K562 (cell line): Measurements from ENCODE around the gene LBR. TPM values are rescaled to one million over a fixed set of nuclear protein-coding genes. Genes with fewer than 3 reads are reported as not detected.
A peak's percentile ranks its signal among the peaks of the same experiment; 100 is the strongest.

Source experiments
- CBX8 ChIP-seq: fragments of 200-600 bp; sonication (generic); IDR thresholded peaks from 2 replicates; pipeline ENCODE4 v1.6.1; 2012; ENCODE audit warnings: borderline replicate concordance, mixed run types, low read depth, mild to moderate bottlenecking, moderate library complexity, mixed read lengths, low read length, control low read depth, inconsistent platforms; ENCODE audit not compliant: poor library complexity, severe bottlenecking; ENCODE audit errors: extremely low read depth
- COPS2 ChIP-seq: fragments of 450-650 bp; conservative IDR thresholded peaks from 2 replicates; pipeline ENCODE4 v1.6.1; 2016; ENCODE audit warnings: mild to moderate bottlenecking, moderate library complexity
- DIDO1 ChIP-seq: fragments of 450-650 bp; IDR thresholded peaks from 2 replicates; pipeline ENCODE4 v1.6.1; 2016; ENCODE audit warnings: low read depth, missing biosample characterization, missing genetic modification characterization
- ILK ChIP-seq: fragments of 450-650 bp; IDR thresholded peaks from 2 replicates; pipeline ENCODE4 v1.6.1; 2016; ENCODE audit warnings: missing genetic modification characterization, low read depth, mild to moderate bottlenecking, missing compliant biosample characterization, moderate library complexity, borderline replicate concordance
- KLF6 ChIP-seq: fragments of 250-450 bp; sonication (Bioruptor Pico); IDR thresholded peaks from 2 replicates; pipeline ENCODE4 v1.4.0; 2020; ENCODE audit warnings: mild to moderate bottlenecking, moderate library complexity, borderline replicate concordance
- MED1 ChIP-seq: sonication (generic); formaldehyde crosslinking; IDR thresholded peaks from 2 replicates; pipeline ENCODE4 v1.8.1; 2023; ENCODE audit warnings: missing genetic modification reagents, borderline replicate concordance
- NR2C2 ChIP-seq, 2 experiments: fragments of 200-800 bp in 1 of 2; sonication (Bioruptor generic) in 1 of 2; sonication (generic) in 1 of 2; formaldehyde crosslinking in 1 of 2; IDR thresholded peaks; 2 replicates each; pipeline versions ENCODE4 v1.6.1 to v1.8.0; 2016 to 2022; ENCODE audit warnings: mild to moderate bottlenecking in 1 of 2, missing compliant biosample characterization in 1 of 2, missing genetic modification characterization in 1 of 2, missing genetic modification reagents in 1 of 2
- NR3C1 ChIP-seq: sonication (generic); formaldehyde crosslinking; IDR thresholded peaks from 2 replicates; pipeline ENCODE4 v1.8.1; 2022; ENCODE audit warnings: missing genetic modification reagents
- SETDB1 ChIP-seq: IDR thresholded peaks from one replicate; pipeline ENCODE4 v1.6.1; 2012; ENCODE audit warnings: low read length, control low read depth, inconsistent platforms
- SNRNP70 ChIP-seq: fragments of 200-400 bp; formaldehyde crosslinking; optimal IDR thresholded peaks from 2 replicates; pipeline ENCODE3; 2017; ENCODE audit warnings: low read depth, low read length
- TEAD1 ChIP-seq, 2 experiments: fragments of 450-650 bp in 1 of 2; sonication (generic) in 1 of 2; formaldehyde crosslinking; IDR thresholded peaks; 2 replicates each; pipeline versions ENCODE4 v1.4.0 to v1.8.0; 2020 to 2022; ENCODE audit warnings: mild to moderate bottlenecking in 2 of 2, missing genetic modification reagents in 1 of 2
- ZNF165 ChIP-seq: fragments of 250-450 bp; sonication (Bioruptor Pico); IDR thresholded peaks from 2 replicates; pipeline ENCODE4 v1.4.0; 2020; ENCODE audit warnings: borderline replicate concordance
- ZNF583 ChIP-seq: fragments of 250-450 bp; sonication (Bioruptor Pico); IDR thresholded peaks from 2 replicates; pipeline ENCODE4 v1.4.0; 2020
- ZNF592 ChIP-seq: fragments of 450-650 bp; IDR thresholded peaks from 2 replicates; pipeline ENCODE4 v1.6.1; 2017; ENCODE audit warnings: antibody characterized with exemption, mild to moderate bottlenecking
- polyA plus RNA-seq, 8 experiments: library from polyadenylated mRNA; depleted of rRNA in 4 of 8; stranded (reverse) in 5 of 8; unstranded in 3 of 8; fragments of >200 nt; fragmentation: Nextera tagmentation in 2 of 8; fragmentation: Illumina TruSeq in 1 of 8; extraction: Ambion mirVana in 2 of 8; extraction: Trizol in 1 of 8; gene quantifications; 2 replicates each; pipeline versions ENCODE4 v1.2.1 to v1.2.3, GENCODE V29; 2011 to 2014; ENCODE audit warnings: inconsistent platforms in 1 of 8, missing spikeins in 1 of 8
- total RNA-seq, 7 experiments: library from RNA; depleted of rRNA in 6 of 7; stranded (reverse); fragments of >200 nt in 6 of 7; fragmentation: Illumina TruSeq in 2 of 7; extraction: Trizol in 2 of 7; gene quantifications; 2 replicates each; pipeline versions ENCODE4 v1.2.1 to v1.2.3, GENCODE V29; 2011 to 2021; ENCODE audit warnings: low replicate concordance in 1 of 7
- TF ChIP-seq, protein P1 (sequence below): sonication (generic); formaldehyde crosslinking; IDR thresholded peaks from 2 replicates; pipeline ENCODE4 v1.9.0; 2022; ENCODE audit warnings: mild to moderate bottlenecking, missing genetic modification reagents
- TF ChIP-seq, protein P2 (sequence below): fragments of 250-450 bp; sonication (Bioruptor Pico); IDR thresholded peaks from 2 replicates; pipeline ENCODE4 v1.4.0; 2020; ENCODE audit warnings: borderline replicate concordance
- TF ChIP-seq, protein P3 (sequence below): fragments of 250-450 bp; sonication (Bioruptor Pico); IDR thresholded peaks from 2 replicates; pipeline ENCODE4 v1.4.0; 2020; ENCODE audit warnings: mild to moderate bottlenecking, moderate library complexity, borderline replicate concordance

The LBR gene
- total and polyA plus RNA-seq, 9 of the 15 experiments (the other 6 are each of a cell fraction or from before 2014, with no cell fraction given), result 102 to 229 (median 197) TPM

GRCh38 chr1:225474986-225475820 is 47.4 kb upstream of the LBR start (continued):
- TF ChIP-seq ZNF592 (peak; percentile 89), NR2C2 (CRISPR knock-in tag; IDR thresholded peaks at IDR 0.05) (0 out of 2 replicates have a peak, but pooled peaks have one; percentile 46), NR2C2 (tag; IDR thresholded peaks at IDR 0.05) (no peak), SETDB1 (no peak), TEAD1 (CRISPR knock-in tag; IDR thresholded peaks at IDR 0.05) (0 out of 4 replicates have a peak, but pooled peaks of 1 of the 2 experiments have one; percentile 33), CBX8 (no peak), ZNF165 (CRISPR knock-in tag) (no peak), MED1 (CRISPR knock-in tag) (no peak), ZNF583 (CRISPR knock-in tag) (no peak), DIDO1 (tag) (no peak), KLF6 (CRISPR knock-in tag) (no peak), COPS2 (no peak), ILK (no peak), NR3C1 (CRISPR knock-in tag) (no peak), SNRNP70 (no peak)
- TF ChIP-seq, protein P1, sequence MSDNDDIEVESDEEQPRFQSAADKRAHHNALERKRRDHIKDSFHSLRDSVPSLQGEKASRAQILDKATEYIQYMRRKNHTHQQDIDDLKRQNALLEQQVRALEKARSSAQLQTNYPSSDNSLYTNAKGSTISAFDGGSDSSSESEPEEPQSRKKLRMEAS, result no peak
- TF ChIP-seq, protein P2, sequence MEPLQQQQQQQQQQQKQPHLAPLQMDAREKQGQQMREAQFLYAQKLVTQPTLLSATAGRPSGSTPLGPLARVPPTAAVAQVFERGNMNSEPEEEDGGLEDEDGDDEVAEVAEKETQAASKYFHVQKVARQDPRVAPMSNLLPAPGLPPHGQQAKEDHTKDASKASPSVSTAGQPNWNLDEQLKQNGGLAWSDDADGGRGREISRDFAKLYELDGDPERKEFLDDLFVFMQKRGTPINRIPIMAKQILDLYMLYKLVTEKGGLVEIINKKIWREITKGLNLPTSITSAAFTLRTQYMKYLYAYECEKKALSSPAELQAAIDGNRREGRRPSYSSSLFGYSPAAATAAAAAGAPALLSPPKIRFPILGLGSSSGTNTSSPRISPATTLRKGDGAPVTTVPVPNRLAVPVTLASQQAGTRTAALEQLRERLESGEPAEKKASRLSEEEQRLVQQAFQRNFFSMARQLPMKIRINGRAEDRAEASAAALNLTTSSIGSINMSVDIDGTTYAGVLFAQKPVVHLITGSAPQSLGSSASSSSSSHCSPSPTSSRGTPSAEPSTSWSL (CRISPR knock-in tag), result 0 out of 2 replicates have a peak, but pooled peaks have one; percentile 6
- TF ChIP-seq, protein P3, sequence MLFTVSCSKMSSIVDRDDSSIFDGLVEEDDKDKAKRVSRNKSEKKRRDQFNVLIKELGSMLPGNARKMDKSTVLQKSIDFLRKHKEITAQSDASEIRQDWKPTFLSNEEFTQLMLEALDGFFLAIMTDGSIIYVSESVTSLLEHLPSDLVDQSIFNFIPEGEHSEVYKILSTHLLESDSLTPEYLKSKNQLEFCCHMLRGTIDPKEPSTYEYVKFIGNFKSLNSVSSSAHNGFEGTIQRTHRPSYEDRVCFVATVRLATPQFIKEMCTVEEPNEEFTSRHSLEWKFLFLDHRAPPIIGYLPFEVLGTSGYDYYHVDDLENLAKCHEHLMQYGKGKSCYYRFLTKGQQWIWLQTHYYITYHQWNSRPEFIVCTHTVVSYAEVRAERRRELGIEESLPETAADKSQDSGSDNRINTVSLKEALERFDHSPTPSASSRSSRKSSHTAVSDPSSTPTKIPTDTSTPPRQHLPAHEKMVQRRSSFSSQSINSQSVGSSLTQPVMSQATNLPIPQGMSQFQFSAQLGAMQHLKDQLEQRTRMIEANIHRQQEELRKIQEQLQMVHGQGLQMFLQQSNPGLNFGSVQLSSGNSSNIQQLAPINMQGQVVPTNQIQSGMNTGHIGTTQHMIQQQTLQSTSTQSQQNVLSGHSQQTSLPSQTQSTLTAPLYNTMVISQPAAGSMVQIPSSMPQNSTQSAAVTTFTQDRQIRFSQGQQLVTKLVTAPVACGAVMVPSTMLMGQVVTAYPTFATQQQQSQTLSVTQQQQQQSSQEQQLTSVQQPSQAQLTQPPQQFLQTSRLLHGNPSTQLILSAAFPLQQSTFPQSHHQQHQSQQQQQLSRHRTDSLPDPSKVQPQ, result no peak
